Endothelial cell of umbilical vein (primary cell): Measurements from ENCODE around the gene PCDH9. TPM values are rescaled to one million over a fixed set of nuclear protein-coding genes. Genes with fewer than 3 reads are reported as not detected.

ENCODE experiments used
- BruUV-seq: library from RNA; stranded (reverse); fragments of 400-500 nt; replicated peaks from 2 replicates; lab custom pipeline; 2021; lab: Mats Ljungman, UMichigan
- CTCF ChIA-PET: fragments of 300-600, 350-600 bp; sonication (Branson Sonifier 250); formaldehyde crosslinking; loops from one replicate; lab custom pipeline; 2021; ENCODE audit warnings: antibody characterized with exemption, inconsistent platforms; lab: Charles Lee
- POLR2A ChIA-PET: fragments of 300-600, 350-600 bp; sonication (Branson Sonifier 250); formaldehyde crosslinking; loops from one replicate; lab custom pipeline; 2021; ENCODE audit warnings: antibody characterized with exemption, inconsistent platforms; lab: Charles Lee
- DNase-seq: peaks from one replicate; pipeline ENCODE4 v3.0.0-alpha.2; 2011; ENCODE audit warnings: low read depth, low spot score
- FAIRE-seq: peaks from 2 replicates; lab custom pipeline; 2011; peaks lifted over from hg19 to GRCh38; lab: Jason Lieb, UNC
- H2AFZ ChIP-seq: 2 replicates; pipeline ENCODE4 v1.6.0; 2012; ENCODE audit warnings: low read depth, low read length, control low read depth, inconsistent platforms
- H3K27ac ChIP-seq: 2 replicates; pipeline ENCODE4 v1.5.1; 2011; ENCODE audit warnings: low read depth, mild to moderate bottlenecking, control low read depth, low read length, moderate library complexity; ENCODE audit not compliant: insufficient read depth
- H3K27me3 ChIP-seq, 2 experiments: 2 replicates each; pipeline versions ENCODE4 v1.6.0 to v1.6.1; 2011; ENCODE audit warnings: low read length in 2 of 2, mixed read lengths in 1 of 2; ENCODE audit not compliant: control insufficient read depth in 2 of 2, insufficient read depth in 2 of 2
- H3K36me3 ChIP-seq, 2 experiments: 2 replicates in 1 of 2; 3 replicates in 1 of 2; pipeline ENCODE4 v1.5.1; 2011; ENCODE audit warnings: low read length in 2 of 2, mild to moderate bottlenecking in 1 of 2, moderate library complexity in 1 of 2; ENCODE audit not compliant: control insufficient read depth in 2 of 2, insufficient read depth in 2 of 2; ENCODE audit errors: extremely low read depth in 1 of 2
- H3K4me1 ChIP-seq: 3 replicates; pipeline ENCODE4 v1.5.1; 2011; ENCODE audit warnings: mild to moderate bottlenecking, low read length; ENCODE audit not compliant: control insufficient read depth, insufficient read depth; ENCODE audit errors: extremely low read depth
- H3K4me2 ChIP-seq: 2 replicates; pipeline ENCODE4 v1.6.1; 2011; ENCODE audit warnings: low read length, control low read depth, mixed read lengths; ENCODE audit not compliant: insufficient read depth
- H3K4me3 ChIP-seq, 3 experiments: fragments of 200-600 bp in 1 of 3; sonication (generic), shearing (Covaris generic) in 1 of 3; replicated peaks in 1 of 3; 2 replicates each; pipeline ENCODE4 v1.5.1; 2011 to 2016; ENCODE audit warnings: control low read depth in 3 of 3, low read length in 3 of 3, mild to moderate bottlenecking in 2 of 3, inconsistent platforms in 1 of 3, low read depth in 1 of 3, moderate library complexity in 1 of 3; ENCODE audit not compliant: insufficient read depth in 1 of 3
- H3K79me2 ChIP-seq: 2 replicates; pipeline ENCODE4 v1.6.0; 2012; ENCODE audit warnings: low read length, inconsistent platforms; ENCODE audit not compliant: control insufficient read depth, insufficient read depth
- H3K9ac ChIP-seq: replicated peaks from 2 replicates; pipeline ENCODE3; 2011; ENCODE audit warnings: low read length, control low read depth; ENCODE audit not compliant: insufficient read depth; ENCODE audit errors: extremely low read depth
- H3K9me1 ChIP-seq: replicated peaks from 3 replicates; pipeline ENCODE4 v1.6.0; 2011; ENCODE audit warnings: mild to moderate bottlenecking, low read length; ENCODE audit not compliant: control insufficient read depth, insufficient read depth; ENCODE audit errors: extremely low read depth
- H3K9me3 ChIP-seq: replicated peaks from 2 replicates; pipeline ENCODE4 v1.5.1; 2012; ENCODE audit warnings: low read length, inconsistent platforms; ENCODE audit not compliant: control insufficient read depth, insufficient read depth
- H4K20me1 ChIP-seq: replicated peaks from 2 replicates; pipeline ENCODE3; 2011; ENCODE audit warnings: mild to moderate bottlenecking, low read length; ENCODE audit not compliant: control insufficient read depth, insufficient read depth; ENCODE audit errors: extremely low read depth
- EZH2 ChIP-seq: IDR thresholded peaks from 2 replicates; pipeline ENCODE4 v1.6.1; 2012; ENCODE audit warnings: borderline replicate concordance, low read depth, mild to moderate bottlenecking, moderate library complexity, low read length, inconsistent platforms; ENCODE audit not compliant: severe bottlenecking
- FOS ChIP-seq: IDR thresholded peaks from 2 replicates; pipeline ENCODE4 v1.6.1; 2011; ENCODE audit warnings: mild to moderate bottlenecking, low read length, moderate library complexity, borderline replicate concordance; ENCODE audit not compliant: insufficient read depth
- GATA2 ChIP-seq: IDR thresholded peaks from 2 replicates; pipeline ENCODE4 v1.7.0; 2011; ENCODE audit warnings: low read depth, mild to moderate bottlenecking, moderate library complexity, mixed read lengths, low read length; ENCODE audit not compliant: insufficient read length, insufficient read depth
- JUN ChIP-seq: IDR thresholded peaks from 2 replicates; pipeline ENCODE4 v1.6.1; 2011; ENCODE audit warnings: borderline replicate concordance, low read depth; ENCODE audit not compliant: insufficient read length, insufficient read depth
- MYC ChIP-seq: IDR thresholded peaks from one replicate; pipeline ENCODE4 v1.6.1; 2011; ENCODE audit warnings: mild to moderate bottlenecking, low read depth, low read length
- POLR2A ChIP-seq: IDR thresholded peaks from 2 replicates; pipeline ENCODE4 v1.6.1; 2012; ENCODE audit warnings: low read depth, mild to moderate bottlenecking, control low read depth, low read length
- POLR2AphosphoS5 ChIP-seq: IDR thresholded peaks from 2 replicates; pipeline ENCODE4 v1.6.1; 2012; ENCODE audit warnings: low read depth, mild to moderate bottlenecking, control low read depth, low read length, moderate library complexity; ENCODE audit not compliant: insufficient read depth
- dilution Hi-C: fragments of 300-500 bp; cut with MboI; formaldehyde crosslinking; loops from one replicate; pipeline ENCODE4 v1.15.0; 2019; ENCODE audit warnings: low sequenced_read_pairs; ENCODE audit not compliant: extremely low pct_ligation_motif_present
- intact Hi-C: fragments of 100-400 bp; cut with micrococcal nuclease; formaldehyde crosslinking; loops from one replicate; pipeline ENCODE4 v1.10.0; 2022
- polyA plus RNA-seq, 4 experiments: library from polyadenylated mRNA; depleted of rRNA in 3 of 4; stranded (reverse) in 3 of 4; unstranded in 1 of 4; fragments of >200 nt; gene quantifications; 2 replicates each; pipeline versions ENCODE4 v1.2.1 to v1.2.3, GENCODE V29; 2011 to 2012; ENCODE audit warnings: missing spikeins in 1 of 4
- total RNA-seq: library from RNA; stranded (reverse); gene quantifications from 2 replicates; pipeline ENCODE4 v1.2.3, GENCODE V29; 2021
- TF ChIP-seq, protein P1 (sequence below): IDR thresholded peaks from 2 replicates; pipeline ENCODE4 v1.6.1; 2011; ENCODE audit not compliant: insufficient read depth, insufficient read length
- TF ChIP-seq, protein P2 (sequence below), 2 donors: IDR thresholded peaks; 1 replicate in 1 of 2; 2 replicates in 1 of 2; pipeline ENCODE4 v1.5.1; 2011; ENCODE audit warnings: low read length in 2 of 2, mild to moderate bottlenecking in 2 of 2, moderate library complexity in 2 of 2, control low read depth in 1 of 2, inconsistent platforms in 1 of 2, low read depth in 1 of 2; ENCODE audit not compliant: insufficient read depth in 1 of 2; ENCODE audit errors: extremely low read depth in 1 of 2

Gene PCDH9
- total and polyA plus RNA-seq, 2 donors (not counting 3 experiments of a cell fraction or from before 2014, with no cell fraction given), result 1.1 to 5.2 TPM

DNA sequence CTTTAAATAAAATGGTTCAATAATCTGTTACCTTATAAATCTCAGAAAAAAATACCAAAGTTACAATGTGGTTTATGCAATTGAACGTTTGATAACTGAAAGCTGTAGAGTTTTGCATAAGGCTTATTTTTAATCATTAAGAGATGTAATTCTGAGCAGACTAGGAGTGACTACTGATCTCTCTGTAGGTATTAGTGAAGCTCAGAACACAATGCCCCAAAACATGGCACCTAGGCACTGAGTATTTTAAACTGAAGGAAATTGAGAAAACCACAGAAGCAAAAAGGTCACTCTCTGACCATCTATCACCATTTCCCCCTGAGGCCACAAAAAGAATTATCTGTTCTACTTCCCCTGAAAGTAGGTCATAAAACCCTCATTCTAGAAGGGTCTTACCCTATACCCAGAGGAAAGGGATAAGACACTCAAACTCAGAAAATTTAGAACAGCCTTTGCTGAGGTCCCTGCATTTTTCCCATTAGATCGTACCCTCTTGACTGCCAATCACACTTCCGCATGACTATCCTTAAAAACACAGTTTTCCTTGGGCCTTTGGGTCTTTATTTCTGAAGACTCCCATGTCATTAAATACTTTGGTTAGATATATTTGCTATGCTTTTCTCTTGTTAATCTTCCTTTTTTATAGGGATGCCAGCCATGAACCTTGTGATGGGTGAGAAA is 158.1 kb downstream of the PCDH9 start:
- no peak overlapping the region for H3K4me3 ChIP-seq
- H3K9me3 ChIP-seq, result no peaks in the 10 kb centered on the region
- H3K9ac ChIP-seq, result no peak overlapping the region
- no peak overlapping the region for H2AFZ ChIP-seq
- FAIRE-seq, result no peak
- no peaks in the 10 kb centered on the region for H4K20me1 ChIP-seq
- dilution Hi-C loops, result no loop called here
- H3K79me2 ChIP-seq, result no peaks in the 10 kb centered on the region
- CTCF ChIA-PET, result interaction anchor here (0.7 kb wide), 1 partner anchor 1052 kb away, joined by 3 read pairs; no protein-coding TSS in a partner anchor
- no peaks in the 10 kb centered on the region for H3K36me3 ChIP-seq
- no peaks in the 10 kb centered on the region for H3K27me3 ChIP-seq
- no peaks in the 10 kb centered on the region for H3K4me1 ChIP-seq
- H3K4me2 ChIP-seq, result no peak overlapping the region
- intact Hi-C loops, result no loop called here
- H3K27ac ChIP-seq, result no peak overlapping the region
- POLR2A ChIA-PET, result no interaction called here
- H3K9me1 ChIP-seq, result no peaks in the 10 kb centered on the region
- no peak for TF ChIP-seq FOS
- no peak for TF ChIP-seq MYC
- TF ChIP-seq, protein P1, sequence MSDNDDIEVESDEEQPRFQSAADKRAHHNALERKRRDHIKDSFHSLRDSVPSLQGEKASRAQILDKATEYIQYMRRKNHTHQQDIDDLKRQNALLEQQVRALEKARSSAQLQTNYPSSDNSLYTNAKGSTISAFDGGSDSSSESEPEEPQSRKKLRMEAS, result no peak
- no peak for TF ChIP-seq POLR2AphosphoS5
- TF ChIP-seq GATA2, result no peak
- TF ChIP-seq JUN, result no peak
- TF ChIP-seq, protein P2, sequence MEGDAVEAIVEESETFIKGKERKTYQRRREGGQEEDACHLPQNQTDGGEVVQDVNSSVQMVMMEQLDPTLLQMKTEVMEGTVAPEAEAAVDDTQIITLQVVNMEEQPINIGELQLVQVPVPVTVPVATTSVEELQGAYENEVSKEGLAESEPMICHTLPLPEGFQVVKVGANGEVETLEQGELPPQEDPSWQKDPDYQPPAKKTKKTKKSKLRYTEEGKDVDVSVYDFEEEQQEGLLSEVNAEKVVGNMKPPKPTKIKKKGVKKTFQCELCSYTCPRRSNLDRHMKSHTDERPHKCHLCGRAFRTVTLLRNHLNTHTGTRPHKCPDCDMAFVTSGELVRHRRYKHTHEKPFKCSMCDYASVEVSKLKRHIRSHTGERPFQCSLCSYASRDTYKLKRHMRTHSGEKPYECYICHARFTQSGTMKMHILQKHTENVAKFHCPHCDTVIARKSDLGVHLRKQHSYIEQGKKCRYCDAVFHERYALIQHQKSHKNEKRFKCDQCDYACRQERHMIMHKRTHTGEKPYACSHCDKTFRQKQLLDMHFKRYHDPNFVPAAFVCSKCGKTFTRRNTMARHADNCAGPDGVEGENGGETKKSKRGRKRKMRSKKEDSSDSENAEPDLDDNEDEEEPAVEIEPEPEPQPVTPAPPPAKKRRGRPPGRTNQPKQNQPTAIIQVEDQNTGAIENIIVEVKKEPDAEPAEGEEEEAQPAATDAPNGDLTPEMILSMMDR (IDR thresholded peaks at IDR 0.05; ENCODE audit: extremely low read depth in 1 of 2, insufficient read depth in 1 of 2, low read depth in 1 of 2, low read length in 2 of 2), result no peak
- no peak for TF ChIP-seq EZH2
- TF ChIP-seq POLR2A, result no peak
- DNase-seq, result no peak
- BruUV-seq, result no TSS peak
